Keratinocyte (primary cell): ENCODE measurements around the gene TPPP3. TPM values are rescaled to one million over a fixed set of nuclear protein-coding genes. Genes with fewer than 3 reads are reported as not detected.

Experiments
- DNase-seq: peaks from one replicate; pipeline ENCODE4 v3.0.0-alpha.2; 2011; ENCODE audit warnings: low read depth, missing footprints, low spot score
- FAIRE-seq: peaks from 2 replicates; lab custom pipeline; 2011; peaks lifted over from hg19 to GRCh38; lab: Jason Lieb, UNC
- H2AFZ ChIP-seq: 2 replicates; pipeline ENCODE4 v1.6.0; 2012; ENCODE audit warnings: low read length, control low read depth, inconsistent platforms; ENCODE audit not compliant: control insufficient read depth
- H3K27ac ChIP-seq: 2 replicates; pipeline ENCODE4 v1.5.1; 2011; ENCODE audit warnings: low read length; ENCODE audit not compliant: control insufficient read depth, insufficient read depth
- H3K27me3 ChIP-seq: 3 replicates; pipeline ENCODE4 v1.6.0; 2011; ENCODE audit warnings: low read length; ENCODE audit not compliant: control insufficient read depth, insufficient read depth; ENCODE audit errors: extremely low read depth
- H3K36me3 ChIP-seq, 2 experiments: 2 replicates in 1 of 2; 3 replicates in 1 of 2; pipeline ENCODE4 v1.5.1; 2011; ENCODE audit warnings: low read length in 2 of 2, mild to moderate bottlenecking in 1 of 2; ENCODE audit not compliant: control insufficient read depth in 2 of 2, insufficient read depth in 2 of 2; ENCODE audit errors: extremely low read depth in 1 of 2
- H3K4me1 ChIP-seq: 3 replicates; pipeline ENCODE4 v1.5.1; 2011; ENCODE audit warnings: low read length; ENCODE audit not compliant: control insufficient read depth, insufficient read depth; ENCODE audit errors: extremely low read depth
- H3K4me2 ChIP-seq: 3 replicates; pipeline ENCODE4 v1.6.0; 2011; ENCODE audit warnings: low read depth, low read length; ENCODE audit not compliant: control insufficient read depth, insufficient read depth; ENCODE audit errors: extremely low read depth
- H3K4me3 ChIP-seq, 3 experiments: fragments of 200-600 bp in 1 of 3; sonication (generic) in 1 of 3; 2 replicates in 2 of 3; 3 replicates in 1 of 3; pipeline ENCODE4 v1.5.1; 2011 to 2016; ENCODE audit warnings: low read length in 3 of 3, mild to moderate bottlenecking in 3 of 3, control low read depth in 2 of 3, inconsistent platforms in 1 of 3, low read depth in 1 of 3, mixed read lengths in 1 of 3, mixed run types in 1 of 3, moderate library complexity in 1 of 3; ENCODE audit not compliant: control insufficient read depth in 2 of 3, insufficient read depth in 2 of 3; ENCODE audit errors: extremely low read depth in 1 of 3
- H3K79me2 ChIP-seq: 2 replicates; pipeline ENCODE4 v1.6.0; 2012; ENCODE audit warnings: low read length; ENCODE audit not compliant: control insufficient read depth, insufficient read depth
- H3K9ac ChIP-seq: 3 replicates; pipeline ENCODE4 v1.6.0; 2011; ENCODE audit warnings: low read length; ENCODE audit not compliant: control insufficient read depth, insufficient read depth; ENCODE audit errors: extremely low read depth
- H3K9me1 ChIP-seq: 3 replicates; pipeline ENCODE4 v1.6.0; 2011; ENCODE audit warnings: low read length; ENCODE audit not compliant: control insufficient read depth, insufficient read depth; ENCODE audit errors: extremely low read depth
- H3K9me3 ChIP-seq: 2 replicates; pipeline ENCODE4 v1.5.1; 2012; ENCODE audit warnings: low read depth, low read length; ENCODE audit not compliant: control insufficient read depth
- H4K20me1 ChIP-seq: 3 replicates; pipeline ENCODE4 v1.6.0; 2011; ENCODE audit warnings: low read length; ENCODE audit not compliant: control insufficient read depth, insufficient read depth; ENCODE audit errors: extremely low read depth
- EZH2 ChIP-seq: IDR thresholded peaks from one replicate; pipeline ENCODE4 v1.6.1; 2012; ENCODE audit warnings: inconsistent platforms, mild to moderate bottlenecking, low read length, moderate library complexity
- dilution Hi-C: fragments of 300-500 bp; cut with MboI; formaldehyde crosslinking; loops from one replicate; pipeline ENCODE4 v1.7.0; 2020; ENCODE audit warnings: low sequenced_read_pairs; ENCODE audit not compliant: extremely low pct_ligation_motif_present
- polyA plus RNA-seq, 5 experiments: library from polyadenylated mRNA; depleted of rRNA in 3 of 5; stranded (reverse) in 3 of 5; stranded (forward) in 1 of 5; unstranded in 1 of 5; fragments of >200 nt; gene quantifications; 1 replicate in 1 of 5; 2 replicates in 3 of 5; 3 replicates in 1 of 5; pipeline versions ENCODE4 v1.2.1 to v1.2.3, GENCODE V29; 2011 to 2012; ENCODE audit warnings: missing spikeins in 2 of 5, low read depth in 1 of 5, low replicate concordance in 1 of 5
- TF ChIP-seq, protein P1 (sequence below), 3 experiments: IDR thresholded peaks in 1 of 3; conservative IDR thresholded peaks in 1 of 3; optimal IDR thresholded peaks in 1 of 3; 2 replicates in 2 of 3; 3 replicates in 1 of 3; pipeline versions ENCODE3 to v1.5.1; 2011; ENCODE audit warnings: low read length in 3 of 3, mild to moderate bottlenecking in 3 of 3, moderate library complexity in 2 of 3, control low read depth in 1 of 3, inconsistent platforms in 1 of 3; ENCODE audit not compliant: insufficient read depth in 2 of 3; ENCODE audit errors: extremely low read depth in 1 of 3

The TPPP3 gene
- polyA plus RNA-seq, 1 donor (not counting 4 experiments of a cell fraction or from before 2014, with no cell fraction given): 0.96 TPM

DNA sequence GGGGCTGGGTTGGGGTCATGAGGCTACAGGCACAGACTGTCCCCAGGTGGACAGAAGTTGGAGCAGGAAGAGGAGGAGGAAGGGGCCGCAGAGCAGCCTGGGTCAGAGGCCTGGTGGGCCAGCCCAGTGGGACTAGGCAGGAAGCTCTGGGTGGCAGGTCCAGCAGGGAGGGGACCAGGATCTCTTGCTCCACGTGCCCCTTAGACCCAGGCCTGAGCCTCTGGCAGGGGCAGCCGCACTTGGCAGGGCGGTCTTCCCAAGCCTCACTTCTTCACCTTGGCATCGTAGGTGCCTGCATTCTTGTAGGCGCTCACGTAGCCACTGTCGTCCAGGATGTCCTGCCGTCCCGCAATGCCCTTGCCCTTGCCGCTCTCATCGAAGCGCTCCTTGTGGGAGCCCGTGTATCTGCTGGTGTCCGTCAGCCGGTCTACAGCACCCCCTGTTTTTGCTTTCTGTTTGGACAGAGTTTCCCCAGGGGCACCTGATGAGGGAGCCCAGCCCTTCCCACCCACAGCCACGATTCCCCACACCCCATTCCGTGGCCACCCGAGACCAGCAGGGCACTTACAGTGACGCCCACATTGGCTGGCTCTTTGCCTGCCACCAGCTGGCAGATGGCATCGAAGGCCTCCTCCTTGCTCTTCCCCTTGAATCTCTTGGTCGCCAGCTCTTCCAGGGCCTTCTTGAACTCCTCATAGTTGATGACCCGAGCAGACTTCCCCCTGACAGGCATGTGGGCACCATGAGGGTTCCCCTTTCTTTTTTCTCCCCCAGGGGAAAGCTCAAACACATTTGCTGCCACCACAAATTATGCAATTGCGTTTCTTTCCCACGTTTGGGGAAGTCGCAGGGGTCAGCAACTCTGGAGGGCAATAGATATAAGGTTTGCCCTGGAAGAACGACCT, 3.1 kb downstream of the TPPP3 start:
- no peak for DNase-seq
- no peak overlapping the region for H3K4me3 ChIP-seq

DNA sequence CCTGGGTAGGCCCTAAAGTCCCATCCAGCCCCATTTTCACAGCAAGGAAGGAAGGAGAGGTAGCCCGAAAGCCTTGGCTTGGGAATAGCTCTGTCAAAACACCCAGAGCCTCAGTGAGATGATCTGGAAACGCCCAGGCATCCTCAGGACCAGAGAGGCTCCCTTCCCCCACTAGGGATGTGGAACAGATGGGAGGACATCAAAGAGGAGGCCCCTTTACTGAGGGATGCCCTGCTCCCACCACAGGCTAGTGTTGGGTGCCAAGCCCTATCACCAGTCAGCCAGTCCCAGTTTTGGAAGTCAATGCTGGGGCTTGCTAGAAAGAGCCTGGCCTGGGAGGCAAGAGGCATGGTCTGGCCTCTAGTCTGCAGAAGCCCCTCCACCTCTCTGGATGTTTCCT, 4.7 kb downstream of the TPPP3 start:
- Histone ChIP-seq H3K9me3 (no peaks in the 10 kb centered on the region), H3K4me3 (no peak overlapping the region), H3K79me2 (no peaks in the 10 kb centered on the region), H3K4me2 (no peak overlapping the region), H4K20me1 (no peaks in the 10 kb centered on the region), H3K36me3 (no peaks in the 10 kb centered on the region), H3K9me1 (no peaks in the 10 kb centered on the region), H2AFZ (no peak overlapping the region), H3K9ac (no peak overlapping the region), H3K27ac (no peak overlapping the region), H3K4me1 (no peaks in the 10 kb centered on the region), H3K27me3 (peaks cover 18% of the 10 kb centered on the region)
- dilution Hi-C loops: no loop called here
- TF ChIP-seq, protein P1, sequence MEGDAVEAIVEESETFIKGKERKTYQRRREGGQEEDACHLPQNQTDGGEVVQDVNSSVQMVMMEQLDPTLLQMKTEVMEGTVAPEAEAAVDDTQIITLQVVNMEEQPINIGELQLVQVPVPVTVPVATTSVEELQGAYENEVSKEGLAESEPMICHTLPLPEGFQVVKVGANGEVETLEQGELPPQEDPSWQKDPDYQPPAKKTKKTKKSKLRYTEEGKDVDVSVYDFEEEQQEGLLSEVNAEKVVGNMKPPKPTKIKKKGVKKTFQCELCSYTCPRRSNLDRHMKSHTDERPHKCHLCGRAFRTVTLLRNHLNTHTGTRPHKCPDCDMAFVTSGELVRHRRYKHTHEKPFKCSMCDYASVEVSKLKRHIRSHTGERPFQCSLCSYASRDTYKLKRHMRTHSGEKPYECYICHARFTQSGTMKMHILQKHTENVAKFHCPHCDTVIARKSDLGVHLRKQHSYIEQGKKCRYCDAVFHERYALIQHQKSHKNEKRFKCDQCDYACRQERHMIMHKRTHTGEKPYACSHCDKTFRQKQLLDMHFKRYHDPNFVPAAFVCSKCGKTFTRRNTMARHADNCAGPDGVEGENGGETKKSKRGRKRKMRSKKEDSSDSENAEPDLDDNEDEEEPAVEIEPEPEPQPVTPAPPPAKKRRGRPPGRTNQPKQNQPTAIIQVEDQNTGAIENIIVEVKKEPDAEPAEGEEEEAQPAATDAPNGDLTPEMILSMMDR (optimal IDR thresholded peaks at IDR 0.05 in 1 of 3, IDR thresholded peaks at IDR 0.05 in 1 of 3, conservative IDR thresholded peaks at IDR 0.05 in 1 of 3; ENCODE audit: extremely low read depth in 1 of 3, insufficient read depth in 2 of 3, low read length in 3 of 3): no peak
- TF ChIP-seq EZH2: no peak
- DNase-seq: no peak
- no peak for FAIRE-seq

More for the DNA sequence above, 3.1 kb downstream of the TPPP3 start:
- H3K4me1 ChIP-seq: no peaks in the 10 kb centered on the region
- no peak for TF ChIP-seq EZH2
- TF ChIP-seq, protein P1 (optimal IDR thresholded peaks at IDR 0.05 in 1 of 3, IDR thresholded peaks at IDR 0.05 in 1 of 3, conservative IDR thresholded peaks at IDR 0.05 in 1 of 3; ENCODE audit: extremely low read depth in 1 of 3, insufficient read depth in 2 of 3, low read length in 3 of 3): no peak
- H3K27ac ChIP-seq: no peak overlapping the region
- H4K20me1 ChIP-seq: no peaks in the 10 kb centered on the region
- H3K9me1 ChIP-seq: no peaks in the 10 kb centered on the region
- H3K79me2 ChIP-seq: no peaks in the 10 kb centered on the region
- H3K9me3 ChIP-seq: no peaks in the 10 kb centered on the region
- no peak overlapping the region for H3K4me2 ChIP-seq
- no peak for FAIRE-seq
- H3K9ac ChIP-seq: no peak overlapping the region
- peaks cover 25% of the 10 kb centered on the region for H3K27me3 ChIP-seq
- no peak overlapping the region for H2AFZ ChIP-seq
- H3K36me3 ChIP-seq: no peaks in the 10 kb centered on the region
- dilution Hi-C loops: no loop called here
